Activated CD8-positive, alpha-beta T cell treated with anti-CD3 and anti-CD28 coated beads for 36 hours (primary cell): Measurements from ENCODE around the gene MICAL3. TPM values are rescaled to one million over a fixed set of nuclear protein-coding genes. Genes with fewer than 3 reads are reported as not detected.
"Not testable (repeated sequence)": the region's sequence is repeated elsewhere in the genome, so short reads cannot be mapped to it uniquely, and the experiment has no call there.

ENCODE experiments used
- ATAC-seq: fragments of 200-7000 bp; cut with Tn5 transposase; one replicate; pipeline ENCODE4 v1.10.0; 2021; ENCODE audit warnings: mild to moderate bottlenecking, moderate library complexity
- CTCF ChIA-PET: fragments of 350-600 bp; sonication (Branson Sonifier 250); formaldehyde crosslinking; loops from one replicate; lab custom pipeline; 2021; ENCODE audit warnings: antibody characterized with exemption; lab: Charles Lee
- POLR2A ChIA-PET: fragments of 350-600 bp; sonication (Branson Sonifier 250); formaldehyde crosslinking; loops from one replicate; lab custom pipeline; 2021; ENCODE audit warnings: antibody characterized with exemption; lab: Charles Lee
- DNase-seq: peaks from one replicate; pipeline ENCODE4 v3.0.0-alpha.2; 2020
- H3K27ac Mint-ChIP-seq: one replicate; pipeline ENCODE4 v1.8.0; 2021; ENCODE audit warnings: mild to moderate bottlenecking, mixed read lengths
- H3K27me3 Mint-ChIP-seq: one replicate; pipeline ENCODE4 v1.8.0; 2021; ENCODE audit warnings: mixed read lengths
- H3K36me3 Mint-ChIP-seq: one replicate; pipeline ENCODE4 v1.8.0; 2021; ENCODE audit warnings: low read depth, mixed read lengths
- H3K4me1 Mint-ChIP-seq: one replicate; pipeline ENCODE4 v1.8.0; 2021; ENCODE audit warnings: low read depth, mixed read lengths
- H3K4me3 Mint-ChIP-seq: one replicate; pipeline ENCODE4 v1.8.0; 2021; ENCODE audit warnings: mild to moderate bottlenecking, moderate library complexity, mixed read lengths
- H3K9me3 Mint-ChIP-seq: one replicate; pipeline ENCODE4 v1.8.0; 2021; ENCODE audit warnings: mixed read lengths
- CTCF ChIP-seq: fragments of 200-600 bp; IDR thresholded peaks from one replicate; pipeline ENCODE4 v1.8.0; 2022; ENCODE audit warnings: antibody characterized with exemption, mild to moderate bottlenecking
- intact Hi-C: fragments of 100-400 bp; cut with micrococcal nuclease; formaldehyde crosslinking; loops from one replicate; pipeline ENCODE4 v1.10.0; 2022
- total RNA-seq, 2 experiments: library from RNA; stranded (reverse); gene quantifications; one replicate each; pipeline ENCODE4 v1.2.3, GENCODE V29; 2021

Gene MICAL3
- total RNA-seq, 2 experiments from 2014 or later: 31.6 to 32.4 TPM

GRCh38 chr22:18032455-18033101 lies 8.2 kb upstream of the MICAL3 start:
- Mint-ChIP-seq H3K9me3 (no peaks in the 10 kb centered on the region), H3K27ac (no peak overlapping the region), H3K4me1 (no peaks in the 10 kb centered on the region), H3K36me3 (no peaks in the 10 kb centered on the region), H3K4me3 (no peak overlapping the region), H3K27me3 (peaks cover 2% of the 10 kb centered on the region)
- intact Hi-C loops: no loop called here
- POLR2A ChIA-PET: interaction anchor here (0.6 kb wide), 1 partner anchor 88 kb away, joined by 4 read pairs; no protein-coding TSS in a partner anchor
- CTCF ChIA-PET: interaction anchor here (1.6 kb wide), 1 partner anchor 202 kb away, joined by 6 read pairs; no protein-coding TSS in a partner anchor
- TF ChIP-seq CTCF: no peak
- no peak for DNase-seq
- no peak for ATAC-seq

GRCh38 chr22:18031695-18032454 lies 7.5 kb upstream of the MICAL3 start:
- H3K36me3 Mint-ChIP-seq: no peaks in the 10 kb centered on the region
- ChIA-PET CTCF (interaction anchor here (1.5 to 1.6 kb wide), 2 partner anchors 44 to 202 kb away, joined by 3 to 6 read pairs; no protein-coding TSS in a partner anchor), POLR2A (interaction anchor here (0.6 kb wide), 1 partner anchor 87 kb away, joined by 4 read pairs; no protein-coding TSS in a partner anchor)
- no peak for ATAC-seq
- no peak for DNase-seq
- no peak overlapping the region for H3K27ac Mint-ChIP-seq
- no peaks in the 10 kb centered on the region for H3K9me3 Mint-ChIP-seq
- H3K27me3 Mint-ChIP-seq: peaks cover 2% of the 10 kb centered on the region
- no peaks in the 10 kb centered on the region for H3K4me1 Mint-ChIP-seq
- TF ChIP-seq CTCF: no peak
- intact Hi-C loops: no loop called here
- H3K4me3 Mint-ChIP-seq: no peak overlapping the region

- no peak for ATAC-seq
- POLR2A ChIA-PET: interaction anchor here (0.7 kb wide), 1 partner anchor 39 kb away, joined by 3 read pairs; no protein-coding TSS in a partner anchor
- H3K27ac Mint-ChIP-seq: no peak overlapping the region
- TF ChIP-seq CTCF: peak; percentile 30
- no peaks in the 10 kb centered on the region for H3K4me1 Mint-ChIP-seq
- intact Hi-C loops: loop anchor here (10.0 kb wide), 1 partner anchor 195 kb away; no protein-coding TSS in a partner anchor
- no peaks in the 10 kb centered on the region for H3K36me3 Mint-ChIP-seq
- no peaks in the 10 kb centered on the region for H3K9me3 Mint-ChIP-seq
- DNase-seq: no peak
- CTCF ChIA-PET: interaction anchor here (1.9 kb wide), 1 partner anchor 199 kb away, joined by 6 read pairs; no protein-coding TSS in a partner anchor
- H3K27me3 Mint-ChIP-seq: peaks cover 19% of the 10 kb centered on the region
- H3K4me3 Mint-ChIP-seq: no peak overlapping the region
These were observed 5.4 kb upstream of the MICAL3 start for GRCh38 chr22:18029686-18030267.

- ATAC-seq (no peak), DNase-seq (no peak)
- no peak for TF ChIP-seq CTCF
- intact Hi-C loops: loop anchor here (10.0 kb wide), 1 partner anchor 194 kb away; no protein-coding TSS in a partner anchor
- Mint-ChIP-seq H3K36me3 (no peaks in the 10 kb centered on the region), H3K27ac (no peak overlapping the region), H3K27me3 (peaks cover 22% of the 10 kb centered on the region), H3K4me1 (peaks cover 3% of the 10 kb centered on the region), H3K9me3 (no peaks in the 10 kb centered on the region), H3K4me3 (no peak overlapping the region)
- CTCF ChIA-PET: interaction anchor here (1.2 to 1.9 kb wide), 2 partner anchors 198 to 287 kb away, joined by 3 to 6 read pairs; no protein-coding TSS in a partner anchor
- POLR2A ChIA-PET: interaction anchor here (0.5 to 0.7 kb wide), 2 partner anchors 34 to 54 kb away, joined by 3 read pairs; no protein-coding TSS in a partner anchor
These were observed 4.6 kb upstream of the MICAL3 start for GRCh38 chr22:18028817-18029527.

- H3K27me3 Mint-ChIP-seq: peaks cover 39% of the 10 kb centered on the region
- CTCF ChIA-PET: interaction anchor here (0.7 to 4.7 kb wide), 8 partner anchors 18 to 284 kb away, joined by 3 to 31 read pairs (median 4); no protein-coding TSS in a partner anchor
- POLR2A ChIA-PET, H3K4me1 Mint-ChIP-seq, H3K4me3 Mint-ChIP-seq, H3K9me3 Mint-ChIP-seq, H3K27ac Mint-ChIP-seq, H3K36me3 Mint-ChIP-seq, ATAC-seq, DNase-seq: not testable (repeated sequence)
- intact Hi-C loops: loop anchor here (10.0 kb wide), 1 partner anchor 191 kb away; no protein-coding TSS in a partner anchor
These were observed 1.5 kb upstream of the MICAL3 start for GRCh38 chr22:18025898-18026297.
